CD4-positive, alpha-beta T cell (primary cell): Measurements from ENCODE around the gene NDOR1. TPM values are rescaled to one million over a fixed set of nuclear protein-coding genes. Genes with fewer than 3 reads are reported as not detected.

Experiments used
- ATAC-seq: fragments of 200-7000 bp; cut with Tn5 transposase; one replicate; pipeline ENCODE4 v1.10.0; 2022; ENCODE audit warnings: mild to moderate bottlenecking; ENCODE audit not compliant: poor library complexity
- CTCF ChIA-PET: fragments of 350-600 bp; sonication (Branson Sonifier 250); formaldehyde crosslinking; loops from one replicate; lab custom pipeline; 2021; ENCODE audit warnings: antibody characterized with exemption, inconsistent platforms; lab: Charles Lee
- POLR2A ChIA-PET: fragments of 350-600 bp; sonication (Branson Sonifier 250); formaldehyde crosslinking; loops from one replicate; lab custom pipeline; 2021; ENCODE audit warnings: antibody characterized with exemption, inconsistent platforms; lab: Charles Lee
- DNase-seq, 14 experiments: peaks; one replicate each; pipeline ENCODE4 v3.0.0-alpha.2; 2013 to 2020; ENCODE audit warnings: mixed read lengths in 2 of 14
- H3K27ac ChIP-seq, 2 donors: one replicate each; pipeline versions ENCODE4 v1.5.1 to v1.7.0; 2013; ENCODE audit warnings: low read length in 2 of 2, low read depth in 1 of 2, mild to moderate bottlenecking in 1 of 2
- H3K27me3 ChIP-seq, 2 experiments: 1 replicate in 1 of 2; 2 replicates in 1 of 2; pipeline versions ENCODE4 v1.6.1 to v1.7.0; 2013; ENCODE audit warnings: low read length in 2 of 2, control low read depth in 1 of 2, mild to moderate bottlenecking in 1 of 2, moderate library complexity in 1 of 2; ENCODE audit not compliant: insufficient read depth in 2 of 2, control insufficient read depth in 1 of 2
- H3K36me3 ChIP-seq: one replicate; pipeline ENCODE4 v1.6.1; 2013; ENCODE audit warnings: low read length, control low read depth; ENCODE audit not compliant: insufficient read depth
- H3K4me1 ChIP-seq: one replicate; pipeline ENCODE4 v1.6.1; 2013; ENCODE audit warnings: low read length, control low read depth; ENCODE audit not compliant: insufficient read depth
- H3K4me3 ChIP-seq: one replicate; pipeline ENCODE4 v1.5.1; 2013; ENCODE audit warnings: mild to moderate bottlenecking, low read length, moderate library complexity
- H3K9me3 ChIP-seq, 2 experiments: 1 replicate in 1 of 2; 2 replicates in 1 of 2; pipeline versions ENCODE4 v1.6.1 to v1.7.0; 2013; ENCODE audit warnings: low read length in 2 of 2, mild to moderate bottlenecking in 2 of 2, control low read depth in 1 of 2, moderate library complexity in 1 of 2; ENCODE audit not compliant: control insufficient read depth in 1 of 2, insufficient read depth in 1 of 2
- H3K27ac Mint-ChIP-seq: one replicate; pipeline ENCODE4 v1.8.0; 2020; ENCODE audit warnings: mixed read lengths
- H3K27me3 Mint-ChIP-seq: one replicate; pipeline ENCODE4 v1.8.0; 2021; ENCODE audit warnings: mixed read lengths
- H3K36me3 Mint-ChIP-seq: one replicate; pipeline ENCODE4 v1.8.0; 2021; ENCODE audit warnings: low read depth, mixed read lengths
- H3K4me1 Mint-ChIP-seq: one replicate; pipeline ENCODE4 v1.8.0; 2021; ENCODE audit warnings: low read depth, mixed read lengths
- H3K4me3 Mint-ChIP-seq: one replicate; pipeline ENCODE4 v1.8.0; 2020; ENCODE audit warnings: mild to moderate bottlenecking, mixed read lengths
- H3K9me3 Mint-ChIP-seq: one replicate; pipeline ENCODE4 v1.8.0; 2020; ENCODE audit warnings: mixed read lengths
- CTCF ChIP-seq: fragments of 200-600 bp; IDR thresholded peaks from one replicate; pipeline ENCODE4 v1.8.0; 2022; ENCODE audit warnings: antibody characterized with exemption, mild to moderate bottlenecking
- intact Hi-C, 2 experiments: fragments of 100-400 bp; cut with DNase I in 1 of 2; cut with micrococcal nuclease in 1 of 2; formaldehyde crosslinking; loops; one replicate each; pipeline versions ENCODE4 v1.15.1 to v1.9.0; 2023 to 2025; cut with DNase I, micrococcal nuclease
- total RNA-seq, 174 experiments: library from RNA in 2 of 174; stranded (reverse) in 2 of 174; gene quantifications; one replicate each; pipeline ENCODE4 v1.2.3 and lab custom pipeline; 2021 to 2026

NDOR1 gene
- total RNA-seq, 2 experiments from 2014 or later, result 22.8 to 25.3 TPM

- H3K36me3 ChIP-seq, result peaks cover 2% of the 10 kb centered on the region
- Mint-ChIP-seq H3K27ac (no peak overlapping the region), H3K4me1 (peaks cover 17% of the 10 kb centered on the region), H3K9me3 (no peaks in the 10 kb centered on the region), H3K27me3 (no peaks in the 10 kb centered on the region), H3K36me3 (no peaks in the 10 kb centered on the region), H3K4me3 (peak overlapping the region; percentile 86)
- intact Hi-C loops, result loop anchor here in 1 of 2 experiments (2.0 kb wide), 1 partner anchor 23 kb away; the partner anchor contains the start of gene RNF208
- H3K27ac ChIP-seq, result no peak overlapping the region
- ChIA-PET CTCF (no interaction called here), POLR2A (interaction anchor here (1.1 to 1.7 kb wide), 2 partner anchors 11 kb away, joined by 5 to 39 read pairs; partner anchors contain the start of genes ANAPC2 and SSNA1)
- no peak for ATAC-seq
- no peak overlapping the region for H3K4me3 ChIP-seq
- DNase-seq, result no peak
- H3K27me3 ChIP-seq, result no peaks in the 10 kb centered on the region
- H3K4me1 ChIP-seq, result peaks cover 42% of the 10 kb centered on the region
- H3K9me3 ChIP-seq, result peaks cover 0 to 6% of the 10 kb centered on the region in 2 experiments
- TF ChIP-seq CTCF, result no peak
Observed at GRCh38 chr9:137199411-137200121, 5.9 kb upstream of the NDOR1 start.

- Histone ChIP-seq H3K4me1 (peaks cover 48% of the 10 kb centered on the region), H3K27me3 (no peaks in the 10 kb centered on the region), H3K27ac (peak within 1 kb of the TSS; percentile 72 to 76), H3K9me3 (peaks cover 0 to 6% of the 10 kb centered on the region in 2 experiments), H3K4me3 (peak within 1 kb of the TSS; percentile 87), H3K36me3 (peaks cover 2% of the 10 kb centered on the region)
- Mint-ChIP-seq H3K36me3 (peaks cover 5% of the 10 kb centered on the region), H3K4me1 (peaks cover 23% of the 10 kb centered on the region), H3K4me3 (peak within 1 kb of the TSS; percentile 93), H3K27ac (peak within 1 kb of the TSS; percentile 84), H3K9me3 (no peaks in the 10 kb centered on the region), H3K27me3 (no peaks in the 10 kb centered on the region)
- ATAC-seq (peak; percentile 94), DNase-seq (peak; percentile 93 to 99 (median 98))
- no peak for TF ChIP-seq CTCF
- intact Hi-C loops, result loop anchor here (1.0 to 2.0 kb wide), 2 partner anchors 22 to 23 kb away; partner anchors contain the start of gene RNF208 (in 1 of the 2)
- POLR2A ChIA-PET, result interaction anchor here (0.6 to 2.5 kb wide), 13 partner anchors 8 to 662 kb away, joined by 3 to 39 read pairs (median 6); partner anchors contain the start of genes ANAPC2, MAN1B1, NELFB and RNF208
- CTCF ChIA-PET, result interaction anchor here (0.6 to 1.4 kb wide), 7 partner anchors 11 to 133 kb away, joined by 3 to 9 read pairs (median 4); partner anchors contain the start of genes ANAPC2, RNF224 and SSNA1
Observed at GRCh38 chr9:137200311-137201204, 4.9 kb upstream of the NDOR1 start, which contains the start of gene TPRN. Gene TPRN, minus strand, starts transcription at chr9:137200741. Its CDS starts 30 bp downstream, at chr9:137200711.
